ENCODE data around the gene ELMO1.

ELMO1 gene

GRCh38 chr7:37096341-37096740 lies 352.3 kb downstream of the ELMO1 start:
- DNase-seq (ENCODE audit: low read depth in 2 of 2) = no peak

GRCh38 chr7:37095122-37095521 lies 353.5 kb downstream of the ELMO1 start:
- DNase-seq (ENCODE audit: low read depth in 2 of 2) = no peak

- no peak for DNase-seq (ENCODE audit: low read depth in 2 of 2)
Measured at GRCh38 chr7:37093257-37093656, 355.4 kb downstream of the ELMO1 start.

GRCh38 chr7:37092548-37092947 lies 356.1 kb downstream of the ELMO1 start:
- DNase-seq (ENCODE audit: low read depth in 2 of 2) = no peak

GRCh38 chr7:37089972-37090371 lies 358.7 kb downstream of the ELMO1 start:
- DNase-seq (ENCODE audit: low read depth in 2 of 2) = no peak

GRCh38 chr7:37085600-37085999 lies 363.1 kb downstream of the ELMO1 start:
- no peak for DNase-seq (ENCODE audit: low read depth in 2 of 2)

- no peak for DNase-seq (ENCODE audit: low read depth in 2 of 2)
Measured at GRCh38 chr7:37084303-37084702, 364.4 kb downstream of the ELMO1 start.

- no peak for DNase-seq (ENCODE audit: low read depth in 2 of 2)
Measured at GRCh38 chr7:37083311-37084096, 365.2 kb downstream of the ELMO1 start.

- DNase-seq (ENCODE audit: low read depth in 2 of 2) = no peak
Measured at GRCh38 chr7:37081436-37081835, 367.2 kb downstream of the ELMO1 start.

GRCh38 chr7:37079420-37079819 lies 369.2 kb downstream of the ELMO1 start:
- DNase-seq (ENCODE audit: low read depth in 2 of 2) = no peak

- DNase-seq (ENCODE audit: low read depth in 2 of 2) = no peak
Measured at GRCh38 chr7:37076668-37077067, 372.0 kb downstream of the ELMO1 start.

- DNase-seq (ENCODE audit: low read depth in 2 of 2) = no peak
Measured at GRCh38 chr7:37074370-37074769, 374.3 kb downstream of the ELMO1 start.

GRCh38 chr7:37071124-37071523 lies 377.5 kb downstream of the ELMO1 start:
- no peak for DNase-seq (ENCODE audit: low read depth in 2 of 2)

- no peak for DNase-seq (ENCODE audit: low read depth in 2 of 2)
Measured at GRCh38 chr7:37070471-37070870, 378.2 kb downstream of the ELMO1 start.

- no peak for DNase-seq (ENCODE audit: low read depth in 2 of 2)
Measured at GRCh38 chr7:37070031-37070430, 378.6 kb downstream of the ELMO1 start.

- DNase-seq (ENCODE audit: low read depth in 2 of 2) = no peak
Measured at GRCh38 chr7:37069336-37069735, 379.3 kb downstream of the ELMO1 start.

GRCh38 chr7:37068902-37069301 lies 379.8 kb downstream of the ELMO1 start:
- no peak for DNase-seq (ENCODE audit: low read depth in 2 of 2)

GRCh38 chr7:37068038-37068437 lies 380.6 kb downstream of the ELMO1 start:
- DNase-seq (ENCODE audit: low read depth in 2 of 2) = no peak

- no peak for DNase-seq (ENCODE audit: low read depth in 2 of 2)
Measured at GRCh38 chr7:37065779-37066271, 382.8 kb downstream of the ELMO1 start.

- DNase-seq (ENCODE audit: low read depth in 2 of 2) = no peak
Measured at GRCh38 chr7:37062560-37062859, 386.2 kb downstream of the ELMO1 start.

GRCh38 chr7:37061849-37062559 lies 386.7 kb downstream of the ELMO1 start:
- no peak for DNase-seq (ENCODE audit: low read depth in 2 of 2)

- DNase-seq (ENCODE audit: low read depth in 2 of 2) = no peak
Measured at GRCh38 chr7:37056234-37056912, 392.3 kb downstream of the ELMO1 start.
